ENCODE measurements around the gene MALRD1.
"Not testable (repeated sequence)": the region's sequence is repeated elsewhere in the genome, so short reads cannot be mapped to it uniquely, and the experiment has no call there.

The MALRD1 gene

DNA sequence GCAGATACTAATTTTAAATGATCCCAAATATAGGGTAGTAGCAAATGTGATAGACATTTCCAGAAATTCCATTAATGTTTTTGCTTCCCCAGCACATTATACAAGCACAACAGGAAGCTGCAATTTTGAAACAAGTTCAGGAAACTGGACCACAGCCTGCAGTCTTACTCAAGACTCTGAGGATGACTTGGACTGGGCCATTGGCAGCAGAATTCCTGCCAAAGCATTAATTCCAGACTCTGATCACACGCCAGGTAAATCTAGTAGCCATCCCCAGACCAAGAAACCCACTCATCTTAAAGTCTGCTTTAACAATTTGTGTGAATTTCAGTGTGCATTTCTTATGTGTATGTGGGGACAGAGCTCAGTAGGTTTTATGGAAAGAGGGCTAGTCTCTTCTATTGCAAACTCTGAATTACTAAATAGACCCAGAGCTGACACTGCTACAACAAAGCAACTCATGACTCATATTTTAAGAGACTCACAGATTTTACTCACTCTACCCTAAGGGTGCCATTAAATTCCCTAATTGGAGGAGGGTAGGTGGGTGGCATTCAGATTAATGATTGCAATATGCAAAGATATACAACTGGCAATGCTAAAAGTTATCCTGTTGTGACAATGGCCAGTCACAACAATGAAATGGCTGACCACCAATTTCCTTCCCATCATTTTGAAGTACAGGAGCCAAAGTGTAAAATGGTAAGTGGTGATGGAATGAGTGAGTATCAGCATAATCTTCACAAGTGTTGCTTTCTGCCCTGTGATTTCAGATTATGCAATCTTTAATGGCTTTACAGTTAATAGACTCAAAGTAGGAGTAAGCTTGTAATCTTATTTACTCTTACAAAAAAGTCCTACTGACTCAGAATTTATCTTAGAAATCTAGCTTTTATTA, 450.0 kb downstream of the MALRD1 start:
- no peak for DNase-seq

DNA sequence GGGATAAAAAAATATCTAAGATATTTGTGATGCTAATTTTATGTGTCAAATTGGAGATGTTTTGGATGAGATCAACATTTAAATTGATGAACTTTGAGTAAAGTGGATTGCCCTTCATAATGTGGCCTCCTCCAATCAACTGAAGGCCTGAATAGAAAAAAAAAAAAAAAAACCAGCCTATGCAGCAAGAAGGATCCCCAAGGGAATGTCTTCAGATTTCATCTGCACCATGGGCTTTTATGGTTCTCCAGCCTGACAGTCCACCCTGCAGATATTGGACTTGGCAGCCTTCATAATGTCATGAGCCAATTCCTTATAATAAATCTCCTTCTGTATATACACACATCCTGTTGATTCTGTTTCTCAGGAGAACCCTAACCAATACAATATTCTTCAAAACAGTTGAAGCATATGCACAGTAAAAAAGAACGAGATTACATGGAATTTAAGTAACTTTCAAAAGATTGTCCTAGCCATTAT, 450.7 kb downstream of the MALRD1 start:
- DNase-seq: no peak

DNA sequence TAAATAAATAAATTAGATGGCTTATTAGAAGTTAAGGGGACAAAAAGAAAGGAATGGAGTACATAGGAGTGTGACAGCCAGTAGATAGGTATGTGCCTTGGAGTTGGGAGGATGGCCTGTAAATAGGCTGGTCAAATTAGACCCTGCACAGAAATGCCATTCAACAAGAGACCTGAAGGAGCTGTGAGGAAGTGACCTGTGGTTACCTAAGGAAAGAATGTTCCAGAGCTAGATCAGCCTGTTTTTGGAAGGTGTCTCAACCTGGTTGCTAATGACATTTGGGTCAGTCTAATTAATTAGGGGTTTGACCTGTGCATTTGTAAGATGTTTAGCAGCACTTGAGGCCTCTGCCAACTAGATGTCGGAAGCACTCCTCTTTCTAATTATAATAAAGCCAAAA, 452.4 kb downstream of the MALRD1 start:
- DNase-seq: no peak

DNA sequence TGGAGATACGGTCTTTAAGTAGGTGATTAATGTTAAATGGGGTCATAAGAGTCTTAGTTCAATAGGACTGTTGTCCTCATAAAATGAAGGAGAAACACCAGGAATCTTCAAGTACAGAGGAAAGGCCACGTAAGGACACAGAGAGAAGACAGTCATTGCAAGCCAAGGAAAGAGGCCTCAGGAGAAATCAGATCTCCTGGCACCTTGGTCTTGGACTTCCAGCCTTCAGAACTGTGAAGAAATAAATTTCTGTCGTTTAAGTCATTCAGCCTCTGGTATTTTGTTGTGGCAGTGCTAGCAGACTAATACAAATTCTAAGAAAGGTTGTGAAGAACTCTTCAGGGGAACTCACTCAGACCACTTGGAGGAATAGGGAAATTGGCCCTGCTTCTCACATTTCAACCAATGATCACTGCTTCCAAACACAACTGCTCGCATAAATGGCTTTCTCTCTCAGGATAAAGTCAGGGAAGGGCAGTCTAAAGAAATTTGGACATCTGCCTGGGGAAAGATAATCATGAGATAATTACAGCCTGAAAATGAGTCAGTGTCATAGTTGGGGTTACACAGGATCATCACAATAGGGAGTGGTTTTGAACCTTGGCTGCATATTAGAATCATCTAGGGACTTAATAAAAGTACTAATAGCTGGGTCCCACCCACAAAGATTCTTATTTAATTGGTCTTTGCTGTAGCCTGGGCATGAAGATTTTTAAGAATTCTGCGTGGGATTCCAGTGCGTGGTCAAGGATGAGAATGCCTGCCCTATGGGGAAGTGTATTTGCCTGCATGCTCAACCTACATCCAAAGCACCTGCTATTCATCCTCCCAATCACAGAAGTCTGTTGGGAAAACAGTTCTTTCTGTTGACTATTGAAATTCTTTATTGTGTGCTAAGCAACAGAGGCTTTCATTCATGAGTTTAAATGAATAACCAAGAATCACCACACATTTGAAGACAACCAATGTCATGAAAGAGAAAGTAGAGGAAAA, 457.0 kb downstream of the MALRD1 start:
- DNase-seq: no peak

DNA sequence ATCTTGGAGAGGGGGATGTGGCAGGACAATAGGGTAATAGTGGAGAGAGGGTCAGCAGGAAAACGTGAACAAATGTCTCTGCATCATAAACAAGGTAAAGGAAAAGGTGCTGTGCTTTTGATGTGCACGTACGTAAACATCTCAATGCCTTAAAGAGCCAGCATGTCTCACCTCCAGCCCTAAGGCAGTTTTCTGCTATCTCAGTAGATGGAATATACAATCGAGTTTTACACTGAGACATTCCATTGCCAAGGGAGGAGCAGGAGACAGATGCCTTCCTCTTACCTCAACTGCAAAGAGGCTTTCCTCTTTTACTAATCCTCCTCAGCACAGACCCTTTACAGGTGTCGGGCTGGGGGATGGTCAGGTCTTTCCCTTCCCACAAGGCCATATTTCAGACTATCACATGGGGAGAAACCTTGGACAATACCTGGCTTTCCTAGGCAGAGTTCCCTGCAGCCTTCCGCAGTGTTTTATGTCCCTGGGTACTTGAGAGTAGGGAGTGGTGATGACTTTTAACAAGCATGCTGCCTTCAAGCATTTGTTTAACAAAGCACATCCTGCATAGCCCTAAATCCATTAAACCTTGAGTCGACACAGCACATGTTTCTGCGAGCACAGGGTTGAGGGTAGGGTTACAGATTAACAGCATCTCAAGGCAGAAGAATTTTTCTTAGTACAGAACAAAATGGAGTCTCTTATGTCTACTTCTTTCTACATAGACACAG, 461.6 kb downstream of the MALRD1 start:
- DNase-seq: not testable (repeated sequence)

DNA sequence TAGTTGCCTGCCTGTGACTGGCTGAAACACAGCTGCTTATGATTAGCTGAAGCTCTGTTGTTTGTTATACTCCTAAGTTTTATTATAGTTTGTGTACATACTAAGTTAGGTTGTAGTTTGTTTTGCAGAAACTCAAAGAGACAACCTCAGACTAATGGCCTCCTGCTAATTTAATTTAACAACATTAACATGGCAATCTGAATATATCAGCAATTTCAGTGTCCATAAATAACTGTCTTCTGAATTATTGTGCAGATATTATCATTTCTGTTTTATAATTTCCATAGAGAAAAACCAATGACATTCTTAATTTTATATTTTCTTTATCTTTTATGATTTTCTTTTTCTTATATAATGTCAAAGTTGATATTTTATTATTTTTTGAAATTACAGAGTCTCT, 469.5 kb downstream of the MALRD1 start:
- DNase-seq: no peak

DNA sequence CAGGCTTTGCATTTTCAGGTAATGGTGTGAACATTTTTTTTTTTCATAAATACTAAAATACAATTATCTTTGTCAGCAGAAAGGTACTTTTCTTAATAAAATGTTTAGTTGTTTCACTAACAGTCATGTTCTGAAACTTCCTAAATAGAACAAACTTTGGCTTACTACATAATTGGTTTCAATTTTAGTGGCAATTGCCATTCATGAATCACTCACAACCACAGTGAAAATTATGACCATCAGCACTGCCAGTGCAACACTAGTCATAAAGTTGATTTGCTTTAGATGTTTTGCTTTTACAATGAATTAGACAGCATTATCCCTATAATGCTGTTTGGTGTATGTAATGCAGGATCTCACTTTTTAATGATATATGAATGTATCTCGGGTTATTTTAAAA, 470.0 kb downstream of the MALRD1 start:
- DNase-seq: no peak

DNA sequence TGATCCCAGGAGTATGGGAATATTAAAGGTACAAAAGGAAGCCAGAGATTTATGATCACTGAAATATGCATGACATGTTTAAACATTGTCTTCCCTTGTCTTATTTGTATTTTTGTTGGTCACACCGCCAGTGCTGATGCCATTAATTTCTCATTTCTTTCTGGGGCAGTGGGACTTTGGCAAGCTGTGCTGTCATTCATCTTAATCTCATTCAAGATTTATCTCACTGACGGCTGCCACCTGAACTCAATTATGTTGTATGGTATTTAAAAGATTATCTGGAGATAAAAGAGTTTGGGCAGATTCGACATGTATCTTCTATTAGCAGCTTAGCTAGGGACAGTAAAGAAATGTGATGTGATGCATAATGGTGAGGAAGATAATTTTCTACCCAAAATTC, 482.7 kb downstream of the MALRD1 start:
- DNase-seq: no peak

DNA sequence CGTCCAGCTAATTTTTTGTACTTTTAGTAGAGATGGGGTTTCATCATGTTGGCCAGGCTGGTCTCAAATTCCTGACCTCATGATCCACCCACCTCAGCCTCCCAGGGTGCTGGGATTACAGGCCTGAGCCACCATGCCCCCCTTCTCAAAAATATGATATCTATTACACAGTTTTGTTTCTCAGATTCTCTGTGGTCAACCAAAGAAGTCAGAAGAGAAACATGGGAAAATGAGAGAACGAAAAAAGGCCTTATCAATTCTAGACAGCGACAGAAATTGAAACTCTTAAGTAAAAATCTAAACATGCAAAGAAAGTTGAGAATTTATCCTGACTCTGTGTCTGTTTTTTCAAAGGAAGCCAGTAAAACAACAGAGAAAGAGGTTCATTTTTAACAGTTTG, 483.8 kb downstream of the MALRD1 start:
- DNase-seq: no peak

DNA sequence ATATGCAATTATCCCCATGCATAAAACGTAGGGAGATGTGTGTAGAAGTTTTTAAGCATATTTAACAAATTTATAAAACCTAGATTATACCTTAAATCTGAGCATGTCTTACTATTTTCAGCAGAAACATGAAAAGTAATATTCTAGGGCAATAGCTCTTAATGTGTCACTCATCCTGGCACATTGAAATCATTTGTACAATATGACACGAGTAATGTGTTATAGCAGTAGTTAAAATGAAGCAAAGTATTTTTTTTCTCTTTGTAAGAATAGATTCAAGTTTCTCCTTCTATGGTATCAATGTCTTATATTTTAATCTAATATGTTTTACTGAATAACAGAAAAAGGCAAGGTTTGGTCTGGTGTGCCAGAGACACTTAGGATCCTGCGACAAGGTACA, 492.7 kb downstream of the MALRD1 start:
- no peak for DNase-seq

DNA sequence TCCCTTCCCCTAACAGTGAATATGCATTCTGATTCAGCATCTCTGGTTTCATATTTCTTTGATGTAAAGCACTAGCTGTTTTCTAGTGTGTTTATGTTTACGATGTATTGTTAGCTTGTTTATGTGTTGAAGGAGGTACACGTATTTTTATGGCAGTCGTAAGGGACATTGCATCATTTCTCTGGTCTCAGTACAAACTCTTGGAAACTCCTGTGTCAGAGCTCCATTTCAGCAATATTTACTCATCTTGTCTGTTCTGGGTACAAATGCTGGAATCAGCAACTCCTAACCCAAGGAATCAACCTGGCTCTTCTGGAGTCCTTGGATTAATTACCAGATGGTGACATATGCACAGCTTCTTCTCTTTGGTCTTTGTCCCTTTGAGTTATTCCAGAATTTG, 497.6 kb downstream of the MALRD1 start:
- DNase-seq: no peak

DNA sequence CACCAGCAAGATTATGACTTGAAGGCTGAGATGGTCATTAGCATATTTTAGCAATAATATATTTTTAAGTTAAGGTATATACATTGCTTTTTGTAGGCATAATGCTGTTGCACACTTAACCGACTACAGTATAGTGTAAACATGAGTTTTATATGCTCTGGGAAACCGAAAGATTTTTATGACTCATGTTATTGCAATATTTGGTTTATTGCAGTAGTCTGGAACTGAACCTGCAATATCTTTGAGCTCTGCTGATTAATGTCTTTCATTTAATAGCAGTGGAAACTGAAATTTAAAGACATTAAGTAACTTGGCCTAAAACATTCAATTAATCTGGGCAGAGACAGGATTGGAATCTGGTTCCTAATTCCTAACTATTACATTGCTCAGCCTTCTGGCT, 500.9 kb downstream of the MALRD1 start:
- no peak for DNase-seq

DNA sequence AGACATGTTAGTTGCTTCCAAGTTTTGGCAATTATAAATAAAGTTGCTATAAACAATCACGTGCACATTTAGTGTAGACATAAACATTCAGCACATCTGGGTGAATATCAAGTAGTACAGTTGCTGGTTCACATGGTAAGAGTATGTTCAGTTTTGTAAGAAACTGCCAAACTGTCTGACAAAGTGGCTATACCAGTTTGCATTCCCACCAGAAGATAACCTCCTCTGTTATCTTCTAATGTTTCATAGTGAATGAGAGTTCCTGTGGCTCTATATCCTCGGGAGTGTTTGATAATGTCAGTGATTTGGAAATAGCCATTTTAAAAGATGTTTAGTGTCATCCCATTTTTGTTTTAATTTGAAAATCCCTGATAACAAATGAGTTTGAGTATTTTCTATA, 508.1 kb downstream of the MALRD1 start:
- no peak for DNase-seq

DNA sequence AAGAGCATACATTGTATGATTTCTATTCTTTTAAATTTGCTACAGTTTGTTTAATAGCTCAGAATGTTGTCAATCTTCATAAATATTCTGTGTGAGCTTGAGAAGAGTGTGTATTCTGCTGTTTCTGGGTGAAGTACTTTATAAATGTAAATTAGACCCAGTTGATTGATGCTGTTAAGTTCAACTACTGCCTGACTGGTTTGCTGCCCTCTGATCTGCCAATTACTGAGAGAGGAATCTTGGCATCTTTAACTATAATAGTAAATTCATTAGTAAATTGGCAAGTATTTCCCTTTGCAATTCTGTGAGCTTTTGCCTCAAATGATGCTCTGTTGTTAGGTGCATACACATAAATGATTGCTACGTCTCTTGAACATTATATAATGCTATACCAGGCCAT, 512.6 kb downstream of the MALRD1 start:
- no peak for DNase-seq

DNA sequence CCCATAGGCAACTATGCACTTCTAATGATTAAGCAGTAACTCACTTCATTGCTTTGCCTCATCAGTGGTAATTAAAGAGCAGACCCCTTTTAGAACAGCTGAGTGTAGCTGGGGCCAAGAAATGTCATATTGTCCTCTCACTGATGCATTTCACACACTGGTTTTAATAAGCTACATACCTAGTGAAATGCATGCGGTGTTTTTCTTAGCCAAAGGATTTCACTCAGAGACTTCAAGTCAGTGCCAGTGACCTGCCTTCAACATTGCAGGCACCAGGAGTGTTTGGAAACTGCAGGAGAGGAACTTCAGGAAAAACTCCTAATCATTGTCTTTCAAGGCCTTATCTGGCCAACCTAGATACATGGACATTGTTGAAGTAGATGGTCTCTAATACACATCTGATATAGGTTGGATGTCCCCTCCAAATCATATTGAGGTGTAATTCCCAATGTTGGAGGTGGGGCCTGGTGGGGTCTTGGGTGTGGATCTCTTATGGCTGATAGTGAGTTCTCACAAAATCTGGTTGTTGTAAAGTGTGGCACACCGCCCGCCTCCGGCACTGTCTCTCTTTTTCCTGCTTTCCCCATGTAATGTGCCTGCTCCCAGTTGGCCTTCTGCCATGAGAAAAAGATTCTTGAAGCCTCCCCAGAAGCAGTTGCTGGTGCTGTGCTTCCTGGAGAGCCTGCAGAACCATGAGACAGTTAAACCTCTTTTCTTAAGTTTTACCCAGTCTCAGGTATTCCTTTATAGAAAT, 515.0 kb downstream of the MALRD1 start:
- DNase-seq: no peak

DNA sequence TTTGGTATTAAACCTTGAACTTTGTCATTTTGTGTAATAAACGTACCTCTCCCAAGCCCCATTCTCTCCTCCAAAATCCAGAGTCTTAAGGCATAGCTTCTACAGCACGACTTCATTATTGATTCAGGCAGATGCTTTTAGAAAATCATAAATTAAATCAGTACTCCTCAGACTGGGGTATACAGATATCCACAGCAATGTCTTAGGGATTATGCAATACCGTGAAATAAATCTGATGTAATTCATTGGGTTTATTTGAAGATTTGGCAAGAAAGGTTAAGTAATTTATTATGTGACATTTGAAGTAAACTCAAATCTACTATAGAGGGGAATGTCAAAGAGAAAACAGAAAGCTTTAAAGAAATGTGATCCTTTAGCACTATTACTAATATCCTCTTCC, 521.5 kb downstream of the MALRD1 start:
- DNase-seq: no peak

DNA sequence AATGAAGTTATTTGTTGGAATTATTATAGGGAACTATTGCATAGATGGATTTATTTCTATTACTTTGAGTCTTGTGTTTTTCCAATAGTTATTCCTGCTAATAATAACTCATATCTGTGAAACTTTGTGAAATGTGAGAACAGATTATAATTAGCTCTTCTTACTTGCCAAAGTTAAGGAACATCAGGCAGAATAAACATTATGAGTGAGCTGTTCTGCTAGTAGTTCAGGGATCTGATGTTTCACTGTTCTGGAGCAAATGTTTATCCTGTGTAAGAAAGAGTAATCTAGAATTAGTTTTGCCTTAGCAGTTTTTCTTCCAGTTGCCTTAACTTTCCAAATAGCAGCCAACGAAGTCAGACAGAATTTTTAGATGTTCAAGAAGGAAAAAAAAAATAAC, 522.4 kb downstream of the MALRD1 start:
- DNase-seq: no peak

DNA sequence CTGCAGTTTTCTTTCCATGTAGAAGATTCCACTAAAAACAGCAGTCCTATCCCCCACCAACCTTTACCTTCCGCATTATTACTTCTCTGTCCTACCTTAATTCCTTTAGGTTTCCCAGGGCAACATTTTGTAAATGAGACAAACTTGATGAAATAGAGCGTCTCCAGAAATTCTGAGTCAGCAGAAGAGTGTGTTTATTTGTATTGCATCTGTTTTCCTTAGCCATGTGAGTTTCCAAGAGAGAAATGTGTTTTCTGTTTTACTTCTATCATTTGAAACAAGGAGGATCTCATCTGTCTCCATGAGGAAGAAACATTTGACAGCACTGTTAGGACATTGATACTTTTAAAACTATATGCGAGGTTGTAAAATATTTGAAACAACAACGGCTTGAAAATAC, 523.5 kb downstream of the MALRD1 start:
- no peak for DNase-seq

DNA sequence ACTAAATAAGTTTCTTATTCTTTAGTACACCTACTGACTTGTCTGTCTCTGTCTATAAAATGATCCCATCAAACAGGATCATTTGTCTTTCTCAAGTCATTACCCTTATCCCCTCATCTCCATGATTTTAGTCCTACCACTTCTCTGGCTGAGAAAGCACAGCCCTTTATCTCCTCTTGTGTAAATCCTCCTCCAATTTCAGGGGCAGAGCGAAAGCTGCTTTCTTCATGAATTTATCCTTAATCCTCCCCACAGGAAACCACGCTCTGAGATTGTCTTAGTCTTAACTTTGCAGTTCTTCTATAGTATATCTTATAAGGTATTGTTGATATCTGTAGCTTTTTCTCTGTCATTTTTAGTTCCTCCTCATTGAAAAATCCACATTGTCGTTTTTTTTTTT, 528.0 kb downstream of the MALRD1 start:
- no peak for DNase-seq

DNA sequence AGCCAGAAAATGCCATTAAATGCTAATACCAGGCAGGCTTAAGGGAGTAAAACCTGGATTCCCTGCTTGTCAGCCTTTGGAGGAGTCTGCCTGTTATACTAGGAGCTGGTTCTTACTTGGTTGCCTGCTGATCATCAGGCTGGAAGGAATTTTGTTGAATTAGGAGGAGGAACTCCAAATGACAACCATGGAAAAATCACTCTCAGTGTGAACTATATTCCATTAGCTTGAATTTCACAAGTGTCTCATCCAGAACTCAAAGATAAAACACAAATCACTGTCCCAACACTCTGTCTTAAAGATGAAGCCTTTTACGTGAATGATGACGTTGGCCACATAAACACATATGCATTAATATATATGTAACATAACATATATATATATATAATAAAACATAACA, 528.8 kb downstream of the MALRD1 start:
- no peak for DNase-seq

DNA sequence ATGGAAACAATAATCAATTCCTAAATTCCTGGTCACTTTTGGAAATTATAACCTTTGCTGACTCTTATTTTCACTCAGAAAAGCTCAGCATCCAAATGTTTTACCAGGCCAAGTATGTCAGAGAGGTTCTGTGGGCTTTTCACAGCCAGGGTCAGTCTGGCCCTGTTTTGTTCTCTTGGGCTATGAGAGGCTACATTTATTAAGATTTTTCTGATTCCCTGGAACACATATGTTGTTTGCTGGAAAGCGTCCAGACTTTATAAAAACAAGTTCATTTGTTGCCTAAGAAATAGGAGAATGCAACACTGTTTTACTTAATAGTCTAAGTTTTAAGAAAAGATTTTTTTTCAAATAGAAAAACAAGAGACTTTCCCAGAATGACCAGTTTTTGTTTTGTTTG, 529.2 kb downstream of the MALRD1 start:
- no peak for DNase-seq

DNA sequence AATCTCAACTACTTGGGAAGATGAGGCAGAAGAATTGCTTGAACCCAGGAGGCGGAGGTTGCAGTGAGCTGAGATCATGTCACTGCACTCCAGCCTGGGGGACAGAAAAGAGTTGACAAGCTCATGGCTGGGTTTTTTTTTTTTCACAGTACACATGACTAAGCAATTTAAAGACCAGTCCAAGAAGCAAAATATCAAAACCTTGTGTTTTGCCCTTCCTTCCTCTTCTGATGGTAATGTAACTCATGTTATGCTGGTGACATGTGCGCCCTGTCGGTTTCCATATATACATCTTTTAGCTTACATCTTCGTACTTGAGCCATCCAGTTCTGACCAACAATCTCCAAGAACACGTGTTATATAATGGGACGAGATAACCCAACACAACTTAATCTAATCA, 530.0 kb downstream of the MALRD1 start:
- DNase-seq: no peak

All from activated effector memory CD4-positive, alpha-beta T cell treated with anti-CD3 and anti-CD28 coated beads, Interleukin-2, amount 50 U/mL, for 16 hours (primary cell).